SK-N-SH treated with all-trans-retinoic acid at 6 μM for 48 hours (cell line): ENCODE data around the gene SLC12A8.

ENCODE experiments used
- ATAC-seq: fragments of 200-7000 bp; cut with Tn5 transposase; 3 replicates; pipeline ENCODE4 v1.9.1; 2020; ENCODE audit warnings: mild to moderate bottlenecking, moderate library complexity
- ARNTL ChIP-seq: fragments of 450-650 bp; formaldehyde crosslinking; IDR thresholded peaks from 2 replicates; pipeline ENCODE4 v1.5.0; 2020; ENCODE audit warnings: low read depth, mild to moderate bottlenecking, moderate library complexity, borderline replicate concordance
- BACH2 ChIP-seq: fragments of 250-450 bp; sonication (Bioruptor Pico); IDR thresholded peaks from 2 replicates; pipeline ENCODE4 v1.9.0; 2021; ENCODE audit warnings: mild to moderate bottlenecking, borderline replicate concordance
- CSDC2 ChIP-seq: fragments of 250-450 bp; sonication (Bioruptor Pico); IDR thresholded peaks from 2 replicates; pipeline ENCODE4 v1.5.0; 2020; ENCODE audit warnings: mild to moderate bottlenecking, moderate library complexity
- ESRRG ChIP-seq: fragments of 250-450 bp; sonication (Bioruptor Pico); IDR thresholded peaks from 2 replicates; pipeline ENCODE4 v1.6.1; 2021; ENCODE audit warnings: mild to moderate bottlenecking
- GLIS3 ChIP-seq: fragments of 250-450 bp; sonication (Bioruptor Pico); IDR thresholded peaks from 2 replicates; pipeline ENCODE4 v1.5.0; 2020; ENCODE audit warnings: mild to moderate bottlenecking, moderate library complexity
- ISL1 ChIP-seq: fragments of 250-450 bp; sonication (Bioruptor Pico); IDR thresholded peaks from 2 replicates; pipeline ENCODE4 v2.1.2; 2022; ENCODE audit warnings: mild to moderate bottlenecking, moderate library complexity
- OSR1 ChIP-seq: fragments of 250-450 bp; sonication (Bioruptor Pico); IDR thresholded peaks from 2 replicates; pipeline ENCODE4 v1.8.0; 2022; ENCODE audit warnings: moderate library complexity, mild to moderate bottlenecking, inconsistent platforms
- SNAI2 ChIP-seq: fragments of 250-450 bp; sonication (Bioruptor Pico); IDR thresholded peaks from 2 replicates; pipeline ENCODE4 v1.5.0; 2020; ENCODE audit warnings: mild to moderate bottlenecking, moderate library complexity
- TOX ChIP-seq: fragments of 250-450 bp; sonication (Bioruptor Pico); IDR thresholded peaks from 2 replicates; pipeline ENCODE4 v1.8.0; 2021; ENCODE audit warnings: mild to moderate bottlenecking, moderate library complexity, borderline replicate concordance
- ZC3H10 ChIP-seq: fragments of 250-450 bp; sonication (Bioruptor Pico); IDR thresholded peaks from 2 replicates; pipeline ENCODE4 v1.5.1; 2021; ENCODE audit warnings: mild to moderate bottlenecking, moderate library complexity
- ZFP3 ChIP-seq: fragments of 250-450 bp; sonication (Bioruptor Pico); IDR thresholded peaks from 2 replicates; pipeline ENCODE4 v1.5.0; 2020; ENCODE audit warnings: mild to moderate bottlenecking, moderate library complexity
- ZNF565 ChIP-seq: fragments of 450-650 bp; formaldehyde crosslinking; conservative IDR thresholded peaks from 2 replicates; pipeline ENCODE4 v1.5.0; 2020; ENCODE audit warnings: low read depth, mild to moderate bottlenecking, moderate library complexity
- ZNF70 ChIP-seq: fragments of 450-650 bp; formaldehyde crosslinking; IDR thresholded peaks from 2 replicates; pipeline ENCODE4 v1.5.0; 2020; ENCODE audit warnings: mild to moderate bottlenecking, moderate library complexity
- ZNF8 ChIP-seq: fragments of 450-650 bp; formaldehyde crosslinking; IDR thresholded peaks from 2 replicates; pipeline ENCODE4 v1.5.0; 2020; ENCODE audit warnings: mild to moderate bottlenecking, moderate library complexity
- TF ChIP-seq, protein P1 (sequence below): fragments of 250-450 bp; sonication (Bioruptor Pico); IDR thresholded peaks from 2 replicates; pipeline ENCODE4 v1.5.1; 2020; ENCODE audit warnings: low read depth, mild to moderate bottlenecking, moderate library complexity
- TF ChIP-seq, protein P2 (sequence below): fragments of 250-450 bp; sonication (Bioruptor Pico); IDR thresholded peaks from 2 replicates; pipeline ENCODE4 v1.5.1; 2021; ENCODE audit warnings: mild to moderate bottlenecking, moderate library complexity
- TF ChIP-seq, protein P3 (sequence below): fragments of 250-450 bp; sonication (Bioruptor Pico); IDR thresholded peaks from 2 replicates; pipeline ENCODE4 v1.8.0; 2020; ENCODE audit warnings: mild to moderate bottlenecking, moderate library complexity, borderline replicate concordance
- TF ChIP-seq, protein P4 (sequence below): fragments of 250-450 bp; sonication (Bioruptor Pico); IDR thresholded peaks from 2 replicates; pipeline ENCODE4 v1.5.0; 2020; ENCODE audit warnings: mild to moderate bottlenecking, moderate library complexity

Gene SLC12A8

DNA sequence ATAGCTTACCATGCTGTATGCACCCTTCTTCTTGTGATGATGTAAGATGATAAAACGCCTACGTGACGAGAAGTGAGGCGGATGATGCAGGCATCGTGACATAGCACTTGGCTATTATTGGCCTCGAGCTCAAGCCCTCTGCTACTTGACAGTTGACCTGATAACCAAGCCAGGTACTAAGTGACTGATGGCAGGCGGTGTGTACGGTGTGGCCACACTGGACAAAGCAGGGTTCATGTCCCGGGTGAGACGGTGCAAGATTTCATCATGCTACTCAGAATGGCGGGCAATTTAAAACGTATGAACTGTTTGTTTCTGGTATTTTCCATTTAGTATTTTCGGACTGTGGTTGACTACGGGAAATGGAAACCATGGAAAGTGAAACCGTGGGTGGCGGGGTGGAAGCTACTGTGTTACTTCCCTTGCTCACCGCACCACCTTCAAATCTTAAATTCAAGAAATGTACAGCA is 57.7 kb downstream of the SLC12A8 start:
- no peak for TF ChIP-seq ESRRG (CRISPR knock-in tag)
- no peak for TF ChIP-seq ZNF565 (CRISPR knock-in tag)
- TF ChIP-seq BACH2 (CRISPR knock-in tag): no peak
- TF ChIP-seq, protein P1, sequence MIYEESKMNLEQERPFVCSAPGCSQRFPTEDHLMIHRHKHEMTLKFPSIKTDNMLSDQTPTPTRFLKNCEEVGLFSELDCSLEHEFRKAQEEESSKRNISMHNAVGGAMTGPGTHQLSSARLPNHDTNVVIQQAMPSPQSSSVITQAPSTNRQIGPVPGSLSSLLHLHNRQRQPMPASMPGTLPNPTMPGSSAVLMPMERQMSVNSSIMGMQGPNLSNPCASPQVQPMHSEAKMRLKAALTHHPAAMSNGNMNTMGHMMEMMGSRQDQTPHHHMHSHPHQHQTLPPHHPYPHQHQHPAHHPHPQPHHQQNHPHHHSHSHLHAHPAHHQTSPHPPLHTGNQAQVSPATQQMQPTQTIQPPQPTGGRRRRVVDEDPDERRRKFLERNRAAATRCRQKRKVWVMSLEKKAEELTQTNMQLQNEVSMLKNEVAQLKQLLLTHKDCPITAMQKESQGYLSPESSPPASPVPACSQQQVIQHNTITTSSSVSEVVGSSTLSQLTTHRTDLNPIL (CRISPR knock-in tag): no peak
- TF ChIP-seq GLIS3 (CRISPR knock-in tag): no peak
- no peak for TF ChIP-seq ISL1
- TF ChIP-seq ZFP3 (CRISPR knock-in tag): no peak
- TF ChIP-seq ARNTL: no peak
- TF ChIP-seq, protein P2, sequence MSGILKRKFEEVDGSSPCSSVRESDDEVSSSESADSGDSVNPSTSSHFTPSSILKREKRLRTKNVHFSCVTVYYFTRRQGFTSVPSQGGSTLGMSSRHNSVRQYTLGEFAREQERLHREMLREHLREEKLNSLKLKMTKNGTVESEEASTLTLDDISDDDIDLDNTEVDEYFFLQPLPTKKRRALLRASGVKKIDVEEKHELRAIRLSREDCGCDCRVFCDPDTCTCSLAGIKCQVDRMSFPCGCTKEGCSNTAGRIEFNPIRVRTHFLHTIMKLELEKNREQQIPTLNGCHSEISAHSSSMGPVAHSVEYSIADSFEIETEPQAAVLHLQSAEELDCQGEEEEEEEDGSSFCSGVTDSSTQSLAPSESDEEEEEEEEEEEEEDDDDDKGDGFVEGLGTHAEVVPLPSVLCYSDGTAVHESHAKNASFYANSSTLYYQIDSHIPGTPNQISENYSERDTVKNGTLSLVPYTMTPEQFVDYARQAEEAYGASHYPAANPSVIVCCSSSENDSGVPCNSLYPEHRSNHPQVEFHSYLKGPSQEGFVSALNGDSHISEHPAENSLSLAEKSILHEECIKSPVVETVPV: no peak
- no peak for TF ChIP-seq ZNF70 (CRISPR knock-in tag)
- no peak for TF ChIP-seq OSR1 (CRISPR knock-in tag)
- no peak for TF ChIP-seq ZC3H10
- TF ChIP-seq ZNF8 (CRISPR knock-in tag): no peak
- no peak for TF ChIP-seq SNAI2 (CRISPR knock-in tag)
- TF ChIP-seq, protein P3, sequence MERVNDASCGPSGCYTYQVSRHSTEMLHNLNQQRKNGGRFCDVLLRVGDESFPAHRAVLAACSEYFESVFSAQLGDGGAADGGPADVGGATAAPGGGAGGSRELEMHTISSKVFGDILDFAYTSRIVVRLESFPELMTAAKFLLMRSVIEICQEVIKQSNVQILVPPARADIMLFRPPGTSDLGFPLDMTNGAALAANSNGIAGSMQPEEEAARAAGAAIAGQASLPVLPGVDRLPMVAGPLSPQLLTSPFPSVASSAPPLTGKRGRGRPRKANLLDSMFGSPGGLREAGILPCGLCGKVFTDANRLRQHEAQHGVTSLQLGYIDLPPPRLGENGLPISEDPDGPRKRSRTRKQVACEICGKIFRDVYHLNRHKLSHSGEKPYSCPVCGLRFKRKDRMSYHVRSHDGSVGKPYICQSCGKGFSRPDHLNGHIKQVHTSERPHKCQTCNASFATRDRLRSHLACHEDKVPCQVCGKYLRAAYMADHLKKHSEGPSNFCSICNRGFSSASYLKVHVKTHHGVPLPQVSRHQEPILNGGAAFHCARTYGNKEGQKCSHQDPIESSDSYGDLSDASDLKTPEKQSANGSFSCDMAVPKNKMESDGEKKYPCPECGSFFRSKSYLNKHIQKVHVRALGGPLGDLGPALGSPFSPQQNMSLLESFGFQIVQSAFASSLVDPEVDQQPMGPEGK (CRISPR knock-in tag): no peak
- no peak for ATAC-seq

DNA sequence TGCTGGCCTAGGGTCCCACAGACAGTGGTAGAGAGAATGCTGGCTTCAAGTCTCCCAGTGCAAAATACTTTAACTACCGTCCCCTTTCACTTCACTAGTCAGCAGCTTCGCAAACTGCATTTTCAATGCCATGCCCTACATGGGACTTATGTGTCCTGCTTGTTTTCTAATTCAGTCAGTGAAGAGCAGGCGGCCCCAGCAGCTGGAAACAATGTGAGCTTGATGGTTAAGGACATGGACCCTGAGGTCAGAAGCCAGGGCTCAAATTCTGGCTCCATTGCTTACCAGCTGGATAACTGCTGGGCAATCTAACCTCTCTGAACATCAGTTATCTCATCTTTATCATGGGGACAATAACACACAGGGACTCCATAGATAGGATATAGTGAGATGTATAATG is 58.4 kb downstream of the SLC12A8 start:
- TF ChIP-seq, protein P2: no peak
- TF ChIP-seq OSR1 (CRISPR knock-in tag) (no peak), SNAI2 (CRISPR knock-in tag) (no peak), ZFP3 (CRISPR knock-in tag) (no peak), ARNTL (no peak), TOX (no peak), GLIS3 (CRISPR knock-in tag) (no peak), ISL1 (no peak), CSDC2 (CRISPR knock-in tag) (no peak)
- TF ChIP-seq, protein P4, sequence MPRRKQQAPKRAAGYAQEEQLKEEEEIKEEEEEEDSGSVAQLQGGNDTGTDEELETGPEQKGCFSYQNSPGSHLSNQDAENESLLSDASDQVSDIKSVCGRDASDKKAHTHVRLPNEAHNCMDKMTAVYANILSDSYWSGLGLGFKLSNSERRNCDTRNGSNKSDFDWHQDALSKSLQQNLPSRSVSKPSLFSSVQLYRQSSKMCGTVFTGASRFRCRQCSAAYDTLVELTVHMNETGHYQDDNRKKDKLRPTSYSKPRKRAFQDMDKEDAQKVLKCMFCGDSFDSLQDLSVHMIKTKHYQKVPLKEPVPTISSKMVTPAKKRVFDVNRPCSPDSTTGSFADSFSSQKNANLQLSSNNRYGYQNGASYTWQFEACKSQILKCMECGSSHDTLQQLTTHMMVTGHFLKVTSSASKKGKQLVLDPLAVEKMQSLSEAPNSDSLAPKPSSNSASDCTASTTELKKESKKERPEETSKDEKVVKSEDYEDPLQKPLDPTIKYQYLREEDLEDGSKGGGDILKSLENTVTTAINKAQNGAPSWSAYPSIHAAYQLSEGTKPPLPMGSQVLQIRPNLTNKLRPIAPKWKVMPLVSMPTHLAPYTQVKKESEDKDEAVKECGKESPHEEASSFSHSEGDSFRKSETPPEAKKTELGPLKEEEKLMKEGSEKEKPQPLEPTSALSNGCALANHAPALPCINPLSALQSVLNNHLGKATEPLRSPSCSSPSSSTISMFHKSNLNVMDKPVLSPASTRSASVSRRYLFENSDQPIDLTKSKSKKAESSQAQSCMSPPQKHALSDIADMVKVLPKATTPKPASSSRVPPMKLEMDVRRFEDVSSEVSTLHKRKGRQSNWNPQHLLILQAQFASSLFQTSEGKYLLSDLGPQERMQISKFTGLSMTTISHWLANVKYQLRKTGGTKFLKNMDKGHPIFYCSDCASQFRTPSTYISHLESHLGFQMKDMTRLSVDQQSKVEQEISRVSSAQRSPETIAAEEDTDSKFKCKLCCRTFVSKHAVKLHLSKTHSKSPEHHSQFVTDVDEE (CRISPR knock-in tag): no peak
- TF ChIP-seq, all 23 proteins: peak for 0
- ATAC-seq: no peak

DNA sequence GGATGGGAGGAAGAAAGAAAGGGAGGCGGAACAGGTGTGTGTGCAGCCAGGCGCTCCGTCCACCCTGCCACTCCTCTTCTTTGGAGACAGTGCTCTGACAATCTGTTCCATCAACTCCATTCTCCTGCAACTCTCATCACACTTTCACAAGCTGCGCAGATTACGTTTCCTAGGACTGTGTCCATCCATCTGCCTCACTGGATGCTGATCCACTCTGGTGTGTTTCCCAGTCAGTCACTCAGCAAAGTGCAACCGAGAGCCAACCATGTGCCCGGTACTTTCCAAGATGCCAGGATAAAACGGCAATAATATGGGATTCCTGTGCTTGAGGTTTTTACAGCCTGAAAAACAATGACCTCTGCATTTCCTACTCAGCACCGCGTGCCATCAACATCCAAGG is 59.6 kb downstream of the SLC12A8 start:
- TF ChIP-seq BACH2 (CRISPR knock-in tag): no peak
- no peak for ATAC-seq

DNA sequence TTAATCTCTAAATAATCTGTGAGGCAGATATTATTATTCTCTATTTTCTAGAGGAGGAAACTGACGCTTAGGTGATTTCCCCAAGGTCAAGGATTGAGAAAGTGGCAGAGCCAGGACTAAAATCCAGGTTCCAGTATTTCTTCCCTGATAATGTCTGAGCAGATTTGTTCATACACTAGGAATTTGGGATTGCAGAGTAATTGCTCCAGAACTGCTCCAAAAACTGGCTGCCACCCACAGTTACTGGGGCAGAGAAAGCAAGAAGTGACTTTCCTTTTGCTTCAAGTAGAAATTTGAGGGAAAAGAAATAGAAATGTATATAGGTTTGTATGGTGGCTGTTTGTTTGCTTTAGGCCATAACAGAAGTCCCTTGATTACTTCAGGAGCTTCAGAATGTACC is 60.6 kb downstream of the SLC12A8 start:
- no peak for ATAC-seq
- no peak for TF ChIP-seq CSDC2 (CRISPR knock-in tag)
- no peak for TF ChIP-seq ZFP3 (CRISPR knock-in tag)
- TF ChIP-seq ZNF565 (CRISPR knock-in tag): no peak
- TF ChIP-seq ISL1: no peak
- TF ChIP-seq, protein P4 (CRISPR knock-in tag): no peak
- TF ChIP-seq, protein P2: no peak
- TF ChIP-seq ZNF70 (CRISPR knock-in tag): no peak
- no peak for TF ChIP-seq ZNF8 (CRISPR knock-in tag)
- no peak for TF ChIP-seq ZC3H10
- TF ChIP-seq ESRRG (CRISPR knock-in tag): no peak
- TF ChIP-seq, protein P3 (CRISPR knock-in tag): no peak
- no peak for TF ChIP-seq BACH2 (CRISPR knock-in tag)
- no peak for TF ChIP-seq OSR1 (CRISPR knock-in tag)
- no peak for TF ChIP-seq SNAI2 (CRISPR knock-in tag)
